ENCODE results near the gene ADGRL3. TPM values are rescaled to one million over a fixed set of nuclear protein-coding genes. Genes with fewer than 3 reads are reported as not detected.

Gene ADGRL3
- total and polyA plus RNA-seq, 12 donors, result 2.4 to 182 (median 22.1) TPM

GRCh38 chr4:61246034-61246433 is 45.9 kb downstream of the ADGRL3 start:
- Histone ChIP-seq H3K36me3 (replicated peaks in 1 of 2) (no peaks in the 10 kb centered on the region), H3K4me3 (no peak overlapping the region), H3K27me3 (no peaks in the 10 kb centered on the region), H3K27ac (peak overlapping the region in 2 of 5 donors; percentile 5 to 11), H3K4me1 (replicated peaks in 1 of 2) (peaks cover 0 to 9% of the 10 kb centered on the region in 2 donors), H3K9me3 (replicated peaks in 1 of 3) (no peaks in the 10 kb centered on the region)
- 76 to 91% (median 88%) methylated on average over 1 of the region's 1 CpG for WGBS, 4 donors
- intact Hi-C loops (cut with DNase I), result no loop called here
- DNase-seq, result no peak
- no peak for TF ChIP-seq POLR2A (IDR thresholded peaks at IDR 0.05)
- TF ChIP-seq CTCF (IDR thresholded peaks at IDR 0.05), result no peak

DNA sequence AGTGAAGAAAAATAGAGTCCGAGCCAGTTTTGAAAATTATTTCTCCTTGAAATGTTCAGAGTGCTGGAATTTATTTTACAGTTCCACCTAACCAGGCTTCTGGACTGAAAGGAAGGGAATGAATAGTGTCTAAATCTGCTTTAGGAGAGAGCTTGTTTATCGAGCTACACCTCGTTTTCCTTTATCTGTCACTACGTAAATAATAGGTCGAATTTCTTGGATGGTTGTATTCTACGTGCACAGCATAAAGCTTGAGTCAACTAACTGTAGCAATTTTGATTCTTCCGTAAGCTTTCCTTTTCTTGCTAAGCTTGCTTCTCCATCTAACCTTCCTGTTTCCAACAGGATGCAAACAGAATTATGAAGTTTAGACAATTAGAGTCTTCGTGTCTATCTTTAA is 48.6 kb downstream of the ADGRL3 start:
- Histone ChIP-seq H3K4me1 (replicated peaks in 1 of 2) (peaks cover 0 to 9% of the 10 kb centered on the region in 2 donors), H3K36me3 (replicated peaks in 1 of 2) (no peaks in the 10 kb centered on the region), H3K9me3 (replicated peaks in 1 of 3) (no peaks in the 10 kb centered on the region), H3K27ac (no peak overlapping the region), H3K4me3 (peak overlapping the region in 1 of 4 donors; percentile 1), H3K27me3 (no peaks in the 10 kb centered on the region)
- intact Hi-C loops (cut with DNase I), result no loop called here
- WGBS, 4 donors, result 62 to 67% (median 62%) methylated on average over 8 of the region's 8 CpGs
- TF ChIP-seq POLR2A (IDR thresholded peaks at IDR 0.05), result no peak
- TF ChIP-seq CTCF (IDR thresholded peaks at IDR 0.05), result no peak
- no peak for DNase-seq

DNA sequence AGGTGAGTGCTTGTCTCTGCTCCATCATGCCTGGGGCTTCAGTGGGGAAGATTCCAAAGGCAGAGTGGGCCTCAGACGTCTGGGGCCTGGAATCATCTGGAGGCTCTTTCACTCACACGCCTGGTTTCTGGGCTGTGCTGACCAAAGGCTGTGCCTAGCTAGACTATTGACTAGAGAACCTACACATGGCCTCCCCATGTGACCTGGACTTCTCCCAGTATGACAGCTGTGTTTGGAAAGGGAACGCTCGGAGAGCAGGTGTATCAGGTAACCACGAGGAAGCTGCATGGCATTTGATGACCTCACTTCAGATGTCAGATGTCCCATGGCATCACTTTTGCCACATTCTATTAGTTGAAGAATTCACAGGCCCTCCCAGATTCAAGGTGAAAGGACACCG is 51.0 kb downstream of the ADGRL3 start:
- no peaks in the 10 kb centered on the region for H3K9me3 ChIP-seq (replicated peaks in 1 of 3)
- no peak overlapping the region for H3K4me3 ChIP-seq
- intact Hi-C loops (cut with DNase I), result no loop called here
- WGBS, 4 donors, result 70 to 97% (median 81%) methylated on average over 5 to 6 of the region's 6 CpGs
- no peak for TF ChIP-seq POLR2A (IDR thresholded peaks at IDR 0.05)
- TF ChIP-seq CTCF (IDR thresholded peaks at IDR 0.05), result no peak
- no peak overlapping the region for H3K27ac ChIP-seq
- H3K4me1 ChIP-seq (replicated peaks in 1 of 2), result no peaks in the 10 kb centered on the region
- H3K27me3 ChIP-seq, result no peaks in the 10 kb centered on the region
- DNase-seq, result no peak
- no peaks in the 10 kb centered on the region for H3K36me3 ChIP-seq (replicated peaks in 1 of 2)

DNA sequence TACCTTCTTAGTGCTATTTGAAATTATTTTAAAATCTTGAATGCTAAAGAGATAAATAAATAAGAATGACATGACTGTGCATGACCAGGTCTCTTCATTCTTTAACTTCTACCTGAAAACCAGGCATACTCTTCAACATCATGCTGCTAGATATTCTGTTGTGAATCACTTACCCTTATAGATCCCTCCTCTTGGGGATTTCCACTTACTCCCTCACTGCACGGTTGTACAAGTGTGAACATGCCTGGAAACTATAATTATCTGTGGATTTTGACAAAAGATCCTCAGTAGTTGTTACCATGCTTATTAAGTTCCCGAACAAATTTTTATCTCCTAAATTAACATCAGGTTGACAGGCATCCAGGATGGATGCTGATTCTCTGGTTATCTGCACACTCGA is 54.3 kb downstream of the ADGRL3 start:
- no peak overlapping the region for H3K4me3 ChIP-seq
- no peaks in the 10 kb centered on the region for H3K27me3 ChIP-seq
- TF ChIP-seq POLR2A (IDR thresholded peaks at IDR 0.05) (no peak), CTCF (IDR thresholded peaks at IDR 0.05) (no peak)
- 69 to 82% (median 78%) methylated on average over 3 of the region's 3 CpGs for WGBS, 4 donors
- H3K9me3 ChIP-seq (replicated peaks in 1 of 3), result no peaks in the 10 kb centered on the region
- H3K36me3 ChIP-seq (replicated peaks in 1 of 2), result no peaks in the 10 kb centered on the region
- intact Hi-C loops (cut with DNase I), result no loop called here
- H3K4me1 ChIP-seq (replicated peaks in 1 of 2), result no peaks in the 10 kb centered on the region
- no peak for DNase-seq
- no peak overlapping the region for H3K27ac ChIP-seq

Measured in adrenal gland (tissue), 12 donors.